ENCODE data around the gene RTKN.
"Not testable (repeated sequence)": the region's sequence is repeated elsewhere in the genome, so short reads cannot be mapped to it uniquely, and the experiment has no call there.

Gene RTKN

GRCh38 chr2:74441690-74442482 lies at the start of gene RTKN:
Gene RTKN (minus strand): TSS chr2:74441937. CDS start chr2:74441816, 121 bp downstream.
- Histone ChIP-seq H3K4me1 (ENCODE audit: insufficient read depth, low read length) (peaks cover 20% of the 10 kb centered on the region), H2AFZ (ENCODE audit: low read depth, low read length) (peak within 1 kb of the TSS; percentile 92), H3K9me3 (ENCODE audit: low read length) (no peaks in the 10 kb centered on the region)

GRCh38 chr2:74489906-74490305 lies 48.2 kb upstream of the RTKN start:
- no peaks in the 10 kb centered on the region for H3K4me1 ChIP-seq (ENCODE audit: insufficient read depth, low read length)

More at GRCh38 chr2:74441690-74442482, at the start of gene RTKN:
- Histone ChIP-seq H3K4me3 (ENCODE audit: low read length) (peak within 1 kb of the TSS; percentile 57), H3K36me3 (ENCODE audit: insufficient read depth, low read length) (no peaks in the 10 kb centered on the region), H3K27me3 (ENCODE audit: insufficient read depth, low read length) (no peaks in the 10 kb centered on the region)

GRCh38 chr2:74488643-74489481 lies 47.1 kb upstream of the RTKN start:
- Histone ChIP-seq H3K4me3 (ENCODE audit: low read length) (no peak overlapping the region), H2AFZ (ENCODE audit: low read depth, low read length) (no peak overlapping the region), H3K4me1 (ENCODE audit: insufficient read depth, low read length) (no peaks in the 10 kb centered on the region), H3K27me3 (ENCODE audit: insufficient read depth, low read length) (no peaks in the 10 kb centered on the region), H3K36me3 (ENCODE audit: insufficient read depth, low read length) (peaks cover 44% of the 10 kb centered on the region), H3K9me3 (ENCODE audit: low read length) (no peaks in the 10 kb centered on the region)

More at GRCh38 chr2:74489906-74490305, 48.2 kb upstream of the RTKN start:
- Histone ChIP-seq H3K9me3 (ENCODE audit: low read length) (no peaks in the 10 kb centered on the region), H2AFZ (ENCODE audit: low read depth, low read length) (no peak overlapping the region), H3K36me3 (ENCODE audit: insufficient read depth, low read length) (peaks cover 51% of the 10 kb centered on the region), H3K27me3 (ENCODE audit: insufficient read depth, low read length) (no peaks in the 10 kb centered on the region), H3K4me3 (ENCODE audit: low read length) (no peak overlapping the region)

GRCh38 chr2:74486141-74486540 lies 44.4 kb upstream of the RTKN start:
- H3K4me3 ChIP-seq (ENCODE audit: low read length) = no peak overlapping the region
- peaks cover 9% of the 10 kb centered on the region for H3K4me1 ChIP-seq (ENCODE audit: insufficient read depth, low read length)
- no peak overlapping the region for H2AFZ ChIP-seq (ENCODE audit: low read depth, low read length)
- no peaks in the 10 kb centered on the region for H3K9me3 ChIP-seq (ENCODE audit: low read length)
- H3K27me3 ChIP-seq (ENCODE audit: insufficient read depth, low read length) = no peaks in the 10 kb centered on the region
- H3K36me3 ChIP-seq (ENCODE audit: insufficient read depth, low read length) = peaks cover 20% of the 10 kb centered on the region

GRCh38 chr2:74483675-74484164 lies 42.0 kb upstream of the RTKN start:
- H3K27me3 ChIP-seq (ENCODE audit: insufficient read depth, low read length); H3K9me3 ChIP-seq (ENCODE audit: low read length); H2AFZ ChIP-seq (ENCODE audit: low read depth, low read length): not testable (repeated sequence)
- Histone ChIP-seq H3K4me3 (ENCODE audit: low read length) (peak overlapping the region; percentile 97), H3K4me1 (ENCODE audit: insufficient read depth, low read length) (peaks cover 16% of the 10 kb centered on the region), H3K36me3 (ENCODE audit: insufficient read depth, low read length) (peaks cover 21% of the 10 kb centered on the region)

- peaks cover 21% of the 10 kb centered on the region for H3K36me3 ChIP-seq (ENCODE audit: insufficient read depth, low read length)
- H2AFZ ChIP-seq (ENCODE audit: low read depth, low read length) = peak within 1 kb of the TSS; percentile 93
- H3K4me1 ChIP-seq (ENCODE audit: insufficient read depth, low read length) = peaks cover 16% of the 10 kb centered on the region
- H3K4me3 ChIP-seq (ENCODE audit: low read length) = peak within 1 kb of the TSS; percentile 97
- no peaks in the 10 kb centered on the region for H3K27me3 ChIP-seq (ENCODE audit: insufficient read depth, low read length)
- no peaks in the 10 kb centered on the region for H3K9me3 ChIP-seq (ENCODE audit: low read length)
Measured at GRCh38 chr2:74482801-74483674, 41.3 kb upstream of the RTKN start, which contains the start of the genes CCDC142 and TTC31. Gene CCDC142 (minus strand): TSS chr2:74482998. CDS start chr2:74482837, 161 bp downstream. Gene TTC31 (plus strand): TSS chr2:74483081. CDS start chr2:74483096, 15 bp downstream.

GRCh38 chr2:74481961-74482800 lies 40.4 kb upstream of the RTKN start:
- no peaks in the 10 kb centered on the region for H3K27me3 ChIP-seq (ENCODE audit: insufficient read depth, low read length)
- H3K36me3 ChIP-seq (ENCODE audit: insufficient read depth, low read length) = peaks cover 26% of the 10 kb centered on the region
- H3K9me3 ChIP-seq (ENCODE audit: low read length) = no peaks in the 10 kb centered on the region
- H2AFZ ChIP-seq (ENCODE audit: low read depth, low read length) = peak overlapping the region; percentile 93
- H3K4me1 ChIP-seq (ENCODE audit: insufficient read depth, low read length) = peaks cover 16% of the 10 kb centered on the region
- peak overlapping the region; percentile 97 for H3K4me3 ChIP-seq (ENCODE audit: low read length)

- H3K27me3 ChIP-seq (ENCODE audit: insufficient read depth, low read length) = no peaks in the 10 kb centered on the region
- peaks cover 28% of the 10 kb centered on the region for H3K36me3 ChIP-seq (ENCODE audit: insufficient read depth, low read length)
- H3K9me3 ChIP-seq (ENCODE audit: low read length) = no peaks in the 10 kb centered on the region
- H2AFZ ChIP-seq (ENCODE audit: low read depth, low read length) = no peak overlapping the region
- peaks cover 16% of the 10 kb centered on the region for H3K4me1 ChIP-seq (ENCODE audit: insufficient read depth, low read length)
- H3K4me3 ChIP-seq (ENCODE audit: low read length) = peak overlapping the region; percentile 97
Measured at GRCh38 chr2:74481431-74481830, 39.7 kb upstream of the RTKN start.

- Histone ChIP-seq H3K9me3 (ENCODE audit: low read length) (no peaks in the 10 kb centered on the region), H2AFZ (ENCODE audit: low read depth, low read length) (no peak overlapping the region), H3K27me3 (ENCODE audit: insufficient read depth, low read length) (no peaks in the 10 kb centered on the region), H3K4me3 (ENCODE audit: low read length) (no peak overlapping the region), H3K36me3 (ENCODE audit: insufficient read depth, low read length) (peaks cover 31% of the 10 kb centered on the region), H3K4me1 (ENCODE audit: insufficient read depth, low read length) (peaks cover 15% of the 10 kb centered on the region)
Measured at GRCh38 chr2:74474899-74475298, 33.2 kb upstream of the RTKN start.

GRCh38 chr2:74474481-74474880 lies 32.7 kb upstream of the RTKN start:
- Histone ChIP-seq H3K9me3 (ENCODE audit: low read length) (no peaks in the 10 kb centered on the region), H2AFZ (ENCODE audit: low read depth, low read length) (no peak overlapping the region), H3K4me1 (ENCODE audit: insufficient read depth, low read length) (peaks cover 15% of the 10 kb centered on the region), H3K36me3 (ENCODE audit: insufficient read depth, low read length) (peaks cover 30% of the 10 kb centered on the region), H3K4me3 (ENCODE audit: low read length) (no peak overlapping the region), H3K27me3 (ENCODE audit: insufficient read depth, low read length) (no peaks in the 10 kb centered on the region)

- Histone ChIP-seq H3K36me3 (ENCODE audit: insufficient read depth, low read length) (peaks cover 27% of the 10 kb centered on the region), H3K9me3 (ENCODE audit: low read length) (no peaks in the 10 kb centered on the region), H3K27me3 (ENCODE audit: insufficient read depth, low read length) (no peaks in the 10 kb centered on the region), H3K4me3 (ENCODE audit: low read length) (peak overlapping the region; percentile 56), H3K4me1 (ENCODE audit: insufficient read depth, low read length) (peaks cover 15% of the 10 kb centered on the region), H2AFZ (ENCODE audit: low read depth, low read length) (peak overlapping the region; percentile 55)
Measured at GRCh38 chr2:74472945-74473258, 31.2 kb upstream of the RTKN start.

Measured in neuron (in vitro differentiated cells).